Aorta (tissue), 5 donors: Measurements from ENCODE around the gene WAPL. TPM values are rescaled to one million over a fixed set of nuclear protein-coding genes. Genes with fewer than 3 reads are reported as not detected.
"Not testable (repeated sequence)": the region's sequence is repeated elsewhere in the genome, so short reads cannot be mapped to it uniquely, and the experiment has no call there.

ENCODE experiments used
- ATAC-seq: fragments of 200-7000 bp; cut with Tn5 transposase; one replicate; pipeline ENCODE4 v1.9.1; 2022; ENCODE audit warnings: moderate library complexity; ENCODE audit not compliant: low FRiP score
- DNase-seq, 2 donors: peaks; one replicate each; pipeline ENCODE4 v3.0.0-alpha.2; 2020
- H3K27ac ChIP-seq, 2 donors: one replicate each; pipeline ENCODE4 v1.5.1; 2013; ENCODE audit warnings: low read length in 2 of 2, mild to moderate bottlenecking in 2 of 2, moderate library complexity in 2 of 2, control low read depth in 1 of 2, inconsistent platforms in 1 of 2, low read depth in 1 of 2
- H3K27me3 ChIP-seq, 2 donors: one replicate each; pipeline ENCODE4 v1.6.1; 2013; ENCODE audit warnings: control low read depth in 1 of 2, low read length in 1 of 2, mild to moderate bottlenecking in 1 of 2, moderate library complexity in 1 of 2; ENCODE audit not compliant: insufficient read depth in 2 of 2, control insufficient read depth in 1 of 2
- H3K36me3 ChIP-seq, 2 donors: one replicate each; pipeline ENCODE4 v1.6.1; 2013; ENCODE audit warnings: control low read depth in 1 of 2, low read length in 1 of 2, mild to moderate bottlenecking in 1 of 2; ENCODE audit not compliant: insufficient read depth in 2 of 2, control insufficient read depth in 1 of 2
- H3K4me1 ChIP-seq, 2 donors: one replicate each; pipeline ENCODE4 v1.6.1; 2013; ENCODE audit warnings: low read length in 2 of 2, control low read depth in 1 of 2, mild to moderate bottlenecking in 1 of 2, moderate library complexity in 1 of 2; ENCODE audit not compliant: insufficient read depth in 2 of 2, control insufficient read depth in 1 of 2
- H3K4me3 ChIP-seq, 2 donors: one replicate each; pipeline ENCODE4 v1.5.1; 2013; ENCODE audit warnings: low read length in 2 of 2, control low read depth in 1 of 2, mild to moderate bottlenecking in 1 of 2
- H3K9me3 ChIP-seq: one replicate; pipeline ENCODE4 v1.6.1; 2013; ENCODE audit warnings: mild to moderate bottlenecking, low read length; ENCODE audit not compliant: control insufficient read depth
- WGBS, 2 donors: extraction: QIAGEN DNeasy Blood & Tissue Kit; methylation state at CpG; one replicate each; pipeline ENCODE4 v1.1.7; 2013; 5-methylcytosine and 5-hydroxymethylcytosine counted together
- intact Hi-C, 2 donors: fragments of 100-400 bp; cut with DNase I; formaldehyde crosslinking; loops; one replicate each; pipeline versions ENCODE4 v1.14.2 to v1.15.0; 2022
- long read RNA-seq, 2 donors: library from polyadenylated mRNA; unstranded; transcript quantifications; one replicate each; pipeline ENCODE4 v2.0.0, GENCODE V29; 2020 to 2021
- polyA plus RNA-seq, 2 donors: library from polyadenylated mRNA; stranded (reverse); fragments of 200-250 nt; gene quantifications; one replicate each; pipeline ENCODE4 v1.2.3, GENCODE V29; 2013
- total RNA-seq, 2 donors: library from RNA; stranded (reverse); fragmentation: NEBNext Ultra II Directional; extraction: Animal tissue kit (Norgen Biotek cat#: 25700); gene quantifications; one replicate each; pipeline ENCODE4 v1.2.1, GENCODE V29; 2021
- donor health status: healthy with polysubstance abuse.
- donor health status: Bipolar disorder and iron deficiency.
- donor health status: DM: no; HTN: no; CAD: no.
- donor health status: DM: no; HTN: no; CAD: no.
- donor health status: DM: yes; HTN: yes; CAD: no.

The WAPL gene, protein sequence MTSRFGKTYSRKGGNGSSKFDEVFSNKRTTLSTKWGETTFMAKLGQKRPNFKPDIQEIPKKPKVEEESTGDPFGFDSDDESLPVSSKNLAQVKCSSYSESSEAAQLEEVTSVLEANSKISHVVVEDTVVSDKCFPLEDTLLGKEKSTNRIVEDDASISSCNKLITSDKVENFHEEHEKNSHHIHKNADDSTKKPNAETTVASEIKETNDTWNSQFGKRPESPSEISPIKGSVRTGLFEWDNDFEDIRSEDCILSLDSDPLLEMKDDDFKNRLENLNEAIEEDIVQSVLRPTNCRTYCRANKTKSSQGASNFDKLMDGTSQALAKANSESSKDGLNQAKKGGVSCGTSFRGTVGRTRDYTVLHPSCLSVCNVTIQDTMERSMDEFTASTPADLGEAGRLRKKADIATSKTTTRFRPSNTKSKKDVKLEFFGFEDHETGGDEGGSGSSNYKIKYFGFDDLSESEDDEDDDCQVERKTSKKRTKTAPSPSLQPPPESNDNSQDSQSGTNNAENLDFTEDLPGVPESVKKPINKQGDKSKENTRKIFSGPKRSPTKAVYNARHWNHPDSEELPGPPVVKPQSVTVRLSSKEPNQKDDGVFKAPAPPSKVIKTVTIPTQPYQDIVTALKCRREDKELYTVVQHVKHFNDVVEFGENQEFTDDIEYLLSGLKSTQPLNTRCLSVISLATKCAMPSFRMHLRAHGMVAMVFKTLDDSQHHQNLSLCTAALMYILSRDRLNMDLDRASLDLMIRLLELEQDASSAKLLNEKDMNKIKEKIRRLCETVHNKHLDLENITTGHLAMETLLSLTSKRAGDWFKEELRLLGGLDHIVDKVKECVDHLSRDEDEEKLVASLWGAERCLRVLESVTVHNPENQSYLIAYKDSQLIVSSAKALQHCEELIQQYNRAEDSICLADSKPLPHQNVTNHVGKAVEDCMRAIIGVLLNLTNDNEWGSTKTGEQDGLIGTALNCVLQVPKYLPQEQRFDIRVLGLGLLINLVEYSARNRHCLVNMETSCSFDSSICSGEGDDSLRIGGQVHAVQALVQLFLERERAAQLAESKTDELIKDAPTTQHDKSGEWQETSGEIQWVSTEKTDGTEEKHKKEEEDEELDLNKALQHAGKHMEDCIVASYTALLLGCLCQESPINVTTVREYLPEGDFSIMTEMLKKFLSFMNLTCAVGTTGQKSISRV (N-terminal part only)
- total RNA-seq (10 to 100 TPM; 34.1 to 37.3 TPM), polyA plus RNA-seq (10 to 100 TPM; 13.2 to 14.1 TPM)
- long read RNA-seq, donor 1, partial matches to known transcripts, result 37 of 47 reads
- long read RNA-seq, donor 1, other reads (novel, unspliced or antisense), result 10 of 47 reads
- long read RNA-seq, donor 2, full-length matches to known transcripts, result 6 of 36 reads
- long read RNA-seq, donor 2, partial matches to known transcripts, result 20 of 36 reads
- long read RNA-seq, donor 2, other reads (novel, unspliced or antisense), result 10 of 36 reads

DNA sequence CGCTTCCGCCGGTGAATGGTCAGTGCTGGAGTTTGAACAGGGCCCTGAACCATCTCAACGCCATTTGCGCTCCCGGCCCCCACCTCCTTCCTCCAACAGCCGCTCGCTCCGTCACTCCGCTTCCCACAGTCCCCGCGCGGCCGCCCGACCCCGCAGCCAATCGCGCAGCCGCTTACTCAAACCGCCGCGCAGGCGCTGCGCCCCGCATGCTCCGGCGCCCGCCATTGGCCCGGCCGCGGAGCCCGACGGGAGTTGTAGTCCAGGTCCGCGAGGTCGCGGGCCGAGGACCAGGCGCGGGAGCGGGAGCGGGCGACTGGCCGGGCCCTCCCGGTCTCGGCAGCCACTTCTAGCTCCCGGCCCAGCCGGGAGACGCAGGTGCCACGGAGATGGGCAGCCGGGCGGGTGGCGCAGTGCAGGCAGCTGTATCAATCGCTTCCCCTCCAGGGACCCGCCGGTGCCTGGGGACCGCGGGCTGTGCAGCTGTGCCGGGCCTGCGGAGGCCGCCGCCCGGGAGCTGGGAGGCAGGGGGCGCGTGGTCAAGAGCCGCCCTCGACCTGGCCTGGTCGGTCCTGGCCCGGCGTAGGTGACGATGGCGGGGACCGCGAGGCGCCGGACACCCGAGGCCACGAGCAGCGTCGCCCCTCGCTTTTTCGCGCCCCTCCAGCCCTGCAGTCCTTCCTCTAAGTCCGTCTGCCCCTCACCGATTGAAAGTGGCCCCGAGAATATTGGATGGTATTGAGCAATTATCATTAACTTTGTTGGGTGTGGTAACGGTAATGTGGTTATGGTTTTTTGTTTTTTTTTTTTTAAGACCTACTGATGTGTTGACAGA, at the start of gene WAPL:
Gene WAPL, minus strand, starts transcription at position 115 of the 832 bp plus-strand sequence. CDS start 3,723 bp downstream, outside the sequence.
- peak; percentile 97 to 99 for DNase-seq
- Histone ChIP-seq H3K36me3 (no peaks in the 10 kb centered on the region), H3K9me3 (no peaks in the 10 kb centered on the region), H3K27me3 (no peaks in the 10 kb centered on the region), H3K4me1 (no peaks in the 10 kb centered on the region), H3K4me3 (peak within 1 kb of the TSS; percentile 77 to 84), H3K27ac (peak within 1 kb of the TSS; percentile 87 to 99)
- WGBS, 2 donors, result 0 to 1% methylated on average over 77 to 87 of the region's 87 CpGs
- intact Hi-C loops, result loop anchor here in 1 of 2 donors (1.0 to 5.0 kb wide), 2 partner anchors 13 to 120 kb away; no protein-coding TSS in a partner anchor
- ATAC-seq, result peak; percentile 100

DNA sequence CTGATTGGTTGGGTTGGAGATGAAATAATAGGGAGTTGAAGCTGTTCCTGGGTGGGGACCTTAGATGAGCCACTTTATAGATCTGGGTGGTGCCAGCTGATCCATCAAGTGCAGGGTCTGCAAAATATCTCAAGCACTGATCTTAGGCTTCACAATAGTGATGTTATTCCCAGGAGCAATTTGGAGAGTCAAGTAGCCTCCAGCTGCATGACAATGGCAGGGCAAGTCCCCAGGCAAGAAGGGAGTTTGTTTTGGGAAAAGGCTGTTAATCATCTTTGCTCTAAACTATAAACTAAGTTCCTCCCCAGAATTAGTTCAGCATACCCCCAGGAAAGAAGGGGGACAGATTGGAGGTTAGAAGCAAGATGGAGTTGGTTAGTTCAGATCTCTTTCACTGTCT, 47.7 kb upstream of the WAPL start:
- Histone ChIP-seq H3K36me3 (no peaks in the 10 kb centered on the region), H3K27me3 (no peaks in the 10 kb centered on the region), H3K27ac (no peak overlapping the region), H3K4me1 (no peaks in the 10 kb centered on the region), H3K9me3 (peaks cover 3% of the 10 kb centered on the region), H3K4me3 (no peak overlapping the region)
- ATAC-seq, result no peak
- intact Hi-C loops, result no loop called here
- no peak for DNase-seq

DNA sequence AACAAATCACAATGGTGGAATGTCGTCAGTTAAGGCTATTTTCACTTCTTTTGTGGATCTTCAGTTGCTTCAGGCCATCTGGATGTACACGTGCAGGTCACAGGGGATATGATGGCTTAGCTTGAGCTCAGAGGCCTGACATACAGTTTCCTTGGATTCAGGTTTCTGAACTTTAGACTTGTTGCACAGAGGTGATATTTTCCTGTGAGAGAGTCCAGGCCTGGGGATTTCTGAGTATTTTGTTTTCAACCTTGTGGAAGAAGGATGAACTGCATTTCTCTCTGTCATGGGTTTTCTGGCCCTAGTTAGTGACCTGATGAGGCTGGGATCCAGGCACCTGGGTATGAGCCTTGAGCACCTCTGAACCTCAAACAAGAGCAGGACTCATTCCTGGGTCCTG, 44.9 kb upstream of the WAPL start:
- DNase-seq, H3K27me3 ChIP-seq, ATAC-seq, intact Hi-C loops, H3K4me1 ChIP-seq, H3K4me3 ChIP-seq, H3K27ac ChIP-seq, H3K36me3 ChIP-seq, H3K9me3 ChIP-seq: not testable (repeated sequence)
- WGBS, 2 donors, result 89 to 98% methylated on average over 2 of the region's 2 CpGs

- 79 to 82% methylated on average over 6 of the region's 6 CpGs for WGBS, 2 donors
- H3K36me3 ChIP-seq, H3K27ac ChIP-seq, H3K4me1 ChIP-seq, H3K9me3 ChIP-seq, H3K27me3 ChIP-seq, ATAC-seq, DNase-seq, H3K4me3 ChIP-seq, intact Hi-C loops: not testable (repeated sequence)
Measured at GRCh38 chr10:86563338-86563737, 41.7 kb upstream of the WAPL start.

DNA sequence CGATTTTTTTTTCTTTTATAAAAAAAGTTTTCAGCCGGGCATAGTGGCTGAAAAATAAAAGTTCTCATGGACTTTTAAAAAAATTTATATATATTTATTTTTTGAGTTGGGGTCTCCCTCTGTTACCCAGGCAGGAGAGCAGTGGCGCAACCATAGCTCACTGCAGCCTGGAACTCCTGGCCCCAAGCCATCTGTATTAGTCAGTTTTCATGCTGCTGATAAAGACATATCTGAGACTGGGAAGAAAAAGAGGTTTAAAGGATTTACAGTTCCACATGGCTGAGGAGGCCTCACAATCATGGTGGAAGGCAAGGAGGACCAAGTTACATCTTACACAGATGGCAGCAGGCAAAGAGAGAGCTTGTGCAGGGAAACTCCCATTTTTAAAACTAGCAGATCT, 37.1 kb upstream of the WAPL start:
- H3K4me3 ChIP-seq, H3K4me1 ChIP-seq, H3K36me3 ChIP-seq, intact Hi-C loops, DNase-seq, H3K9me3 ChIP-seq, ATAC-seq, H3K27ac ChIP-seq, H3K27me3 ChIP-seq: not testable (repeated sequence)
- 61 to 63% methylated on average over 3 of the region's 3 CpGs for WGBS, 2 donors

- Histone ChIP-seq H3K4me3 (no peak overlapping the region), H3K27me3 (no peaks in the 10 kb centered on the region), H3K36me3 (no peaks in the 10 kb centered on the region), H3K9me3 (no peaks in the 10 kb centered on the region), H3K4me1 (no peaks in the 10 kb centered on the region), H3K27ac (no peak overlapping the region)
- ATAC-seq (no peak), DNase-seq (no peak)
- intact Hi-C loops, result no loop called here
- WGBS, 2 donors, result 93% methylated on average over 15 of the region's 15 CpGs
Measured at GRCh38 chr10:86556933-86557649, 35.5 kb upstream of the WAPL start.

- Histone ChIP-seq H3K36me3 (no peaks in the 10 kb centered on the region), H3K4me1 (no peaks in the 10 kb centered on the region), H3K4me3 (no peak overlapping the region), H3K9me3 (no peaks in the 10 kb centered on the region), H3K27me3 (no peaks in the 10 kb centered on the region), H3K27ac (no peak overlapping the region)
- intact Hi-C loops, result no loop called here
- WGBS, 2 donors, result 71 to 73% methylated on average over 3 of the region's 3 CpGs
- ATAC-seq (no peak), DNase-seq (no peak)
Measured at GRCh38 chr10:86556532-86556931, 34.9 kb upstream of the WAPL start.
